Fibroblast of peridontal ligament (primary cell): Measurements from ENCODE around the gene HOXC5.

Experiments
- DNase-seq: peaks from one replicate; pipeline ENCODE4 v3.0.0-alpha.2; 2010; ENCODE audit errors: extremely low read depth

HOXC5 gene

GRCh38 chr12:54019091-54019811 is 13.6 kb upstream of the HOXC5 start:
- DNase-seq = no peak

DNA sequence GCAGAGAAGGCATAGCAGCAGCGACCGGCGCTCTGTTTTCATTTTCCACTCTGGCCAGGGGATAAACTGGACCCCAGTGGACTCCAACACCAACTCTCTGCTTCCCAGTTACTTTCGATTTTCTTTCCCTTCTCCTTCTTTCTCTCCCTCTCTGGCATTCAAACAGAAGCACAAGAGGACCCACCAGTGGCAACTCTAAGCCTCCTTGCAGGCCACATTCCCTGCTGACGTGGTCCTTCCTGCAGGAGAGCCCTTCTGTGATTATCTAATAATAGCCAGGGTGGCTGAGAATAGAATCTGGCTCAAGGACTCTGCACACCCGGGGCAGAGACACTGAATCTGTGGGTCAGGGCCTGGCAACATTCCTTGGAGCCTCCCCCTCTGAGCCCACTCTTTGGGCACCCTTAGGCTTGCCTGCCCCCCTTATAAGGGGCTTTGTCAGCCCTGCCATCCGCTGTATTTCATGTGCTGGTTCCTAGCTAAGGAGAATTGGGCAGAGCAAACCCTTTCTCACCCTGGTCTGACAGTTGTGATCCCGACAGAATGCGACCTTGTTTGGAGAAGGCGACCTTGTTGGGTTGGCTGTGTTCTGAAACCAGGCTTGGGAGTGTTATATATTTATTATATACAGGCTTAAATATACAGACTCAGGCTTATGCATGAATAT is 12.8 kb upstream of the HOXC5 start:
- DNase-seq = no peak

DNA sequence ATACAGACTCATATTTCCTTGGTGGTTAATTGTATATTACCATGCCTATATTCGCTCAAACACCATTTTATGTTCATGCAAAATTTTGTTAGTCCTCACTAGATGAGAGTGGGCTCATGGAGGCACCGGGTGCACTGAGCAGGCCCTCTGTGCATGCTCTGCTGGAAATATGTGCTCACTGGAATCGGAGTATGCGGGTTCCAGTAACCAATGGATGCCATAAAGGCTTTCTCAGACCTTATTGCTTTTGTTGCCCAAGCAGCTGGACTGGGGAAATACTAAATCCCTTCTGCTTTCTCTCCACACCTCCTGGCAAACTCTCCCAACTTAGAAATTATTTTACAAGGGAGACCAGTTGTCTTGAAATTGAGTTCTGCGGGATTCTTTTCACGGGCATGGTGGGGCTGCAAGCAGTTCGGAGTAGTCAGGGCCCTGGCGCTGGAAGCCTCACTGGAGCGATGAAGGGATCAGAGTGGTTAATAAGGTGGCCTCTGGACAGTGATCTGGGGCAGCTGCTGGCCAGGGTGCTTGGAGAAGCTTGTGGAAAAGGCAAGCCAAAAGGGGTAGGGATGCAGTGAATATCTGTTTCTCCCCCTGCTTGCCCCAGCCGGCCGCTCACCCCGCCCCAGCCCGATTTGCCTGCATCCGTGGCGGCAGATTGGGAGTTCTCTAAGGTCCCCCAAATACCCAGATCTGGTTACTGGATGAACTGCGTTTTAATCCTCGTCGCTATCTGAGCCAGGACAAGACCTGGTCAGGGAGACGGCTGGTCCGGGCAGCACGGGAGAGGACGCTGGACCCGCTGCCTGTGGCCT is 12.1 kb upstream of the HOXC5 start:
- no peak for DNase-seq

DNA sequence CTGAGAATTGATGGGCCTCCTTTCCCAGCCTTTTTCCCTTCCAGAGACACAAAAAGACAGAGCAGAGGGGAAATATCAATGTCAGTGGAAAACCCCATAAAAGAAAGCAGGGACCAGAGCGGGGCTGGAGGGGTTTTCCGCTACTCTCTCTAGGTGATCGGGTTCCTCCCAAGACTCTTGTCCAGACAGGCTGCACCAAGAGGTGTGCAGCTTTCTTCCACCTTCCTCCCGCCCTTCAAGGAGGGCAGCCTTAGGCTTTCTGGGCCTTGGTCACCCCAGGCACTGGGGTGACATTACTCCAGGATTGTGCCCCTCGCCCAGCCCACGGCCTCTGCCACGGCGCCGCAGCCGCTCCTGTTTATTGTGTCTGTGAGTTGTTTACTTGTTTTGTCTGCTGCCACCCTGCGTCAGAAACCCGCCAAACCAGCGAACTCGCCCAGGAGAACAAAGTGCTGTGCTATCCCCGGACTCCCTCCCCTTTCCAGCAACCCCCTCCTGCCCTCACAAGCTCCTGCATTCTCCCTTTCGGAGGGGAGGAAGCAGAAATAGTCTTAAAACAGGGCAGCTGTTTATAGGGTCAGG is 11.3 kb upstream of the HOXC5 start:
- DNase-seq = no peak

DNA sequence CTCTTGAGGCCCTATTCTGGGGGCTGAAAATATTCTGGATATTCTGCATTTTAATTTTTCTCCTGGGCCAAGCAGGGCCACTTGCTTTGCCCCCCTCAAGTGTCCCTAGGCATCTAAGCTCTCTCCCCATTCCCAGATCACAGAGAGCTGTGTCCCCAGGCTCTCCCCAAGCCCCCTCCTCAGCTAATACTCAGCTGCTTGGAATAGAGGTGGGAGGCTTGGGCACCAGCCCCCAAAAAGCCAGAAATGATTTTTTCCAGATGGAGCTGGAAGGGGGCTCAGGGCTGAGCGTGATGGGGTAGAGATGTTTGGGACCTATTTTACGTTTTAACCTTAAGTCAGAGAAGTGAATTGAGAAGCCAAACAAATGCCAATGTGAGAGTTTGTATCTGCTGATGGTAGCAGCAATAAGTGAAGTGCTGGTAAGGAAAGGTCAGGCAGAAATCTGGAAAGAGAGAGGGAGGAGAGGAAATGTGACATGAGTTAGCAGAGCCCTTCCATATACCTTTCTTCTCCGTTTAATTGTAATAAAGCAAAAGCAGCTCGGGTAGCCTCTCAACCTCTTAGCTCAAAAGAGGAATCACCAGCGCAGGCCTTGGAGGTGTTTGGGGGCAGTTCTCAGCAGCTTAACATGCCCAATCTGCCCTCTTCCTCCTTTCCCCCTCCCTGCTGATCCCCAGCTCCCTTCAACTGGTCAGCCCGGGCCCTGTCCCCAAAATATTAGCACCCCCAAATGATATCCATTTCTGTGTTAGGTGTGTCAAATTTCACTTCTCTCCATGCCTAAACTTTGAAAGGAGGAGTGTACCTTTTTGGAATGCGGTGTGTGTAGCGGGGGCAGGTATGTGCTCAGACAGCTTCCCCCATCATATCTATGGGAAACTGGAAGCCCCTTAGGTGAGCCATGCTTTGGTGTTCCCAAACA is 9.6 kb upstream of the HOXC5 start:
- no peak for DNase-seq

DNA sequence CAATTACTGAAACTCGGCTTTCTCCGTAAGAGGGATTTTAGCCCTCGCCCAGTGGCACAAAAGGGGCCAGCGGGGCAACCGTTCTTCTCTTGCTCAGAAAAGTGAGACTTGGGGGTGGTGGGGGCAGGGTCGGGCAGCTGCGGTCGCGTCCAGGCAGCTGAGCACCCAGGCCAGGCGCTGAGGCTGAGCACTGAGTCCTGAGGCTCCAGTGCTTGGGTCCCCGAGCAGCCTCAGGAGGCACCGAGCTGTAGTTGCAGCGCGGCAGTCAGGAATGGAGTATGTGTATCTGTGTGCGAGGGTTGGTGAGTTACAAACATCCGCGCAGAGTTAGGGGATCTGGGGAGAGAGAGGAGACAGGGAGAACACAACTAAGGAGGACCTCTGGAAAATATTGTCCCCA is 8.7 kb upstream of the HOXC5 start:
- no peak for DNase-seq

GRCh38 chr12:54024581-54025305 is 8.1 kb upstream of the HOXC5 start:
- DNase-seq = no peak

DNA sequence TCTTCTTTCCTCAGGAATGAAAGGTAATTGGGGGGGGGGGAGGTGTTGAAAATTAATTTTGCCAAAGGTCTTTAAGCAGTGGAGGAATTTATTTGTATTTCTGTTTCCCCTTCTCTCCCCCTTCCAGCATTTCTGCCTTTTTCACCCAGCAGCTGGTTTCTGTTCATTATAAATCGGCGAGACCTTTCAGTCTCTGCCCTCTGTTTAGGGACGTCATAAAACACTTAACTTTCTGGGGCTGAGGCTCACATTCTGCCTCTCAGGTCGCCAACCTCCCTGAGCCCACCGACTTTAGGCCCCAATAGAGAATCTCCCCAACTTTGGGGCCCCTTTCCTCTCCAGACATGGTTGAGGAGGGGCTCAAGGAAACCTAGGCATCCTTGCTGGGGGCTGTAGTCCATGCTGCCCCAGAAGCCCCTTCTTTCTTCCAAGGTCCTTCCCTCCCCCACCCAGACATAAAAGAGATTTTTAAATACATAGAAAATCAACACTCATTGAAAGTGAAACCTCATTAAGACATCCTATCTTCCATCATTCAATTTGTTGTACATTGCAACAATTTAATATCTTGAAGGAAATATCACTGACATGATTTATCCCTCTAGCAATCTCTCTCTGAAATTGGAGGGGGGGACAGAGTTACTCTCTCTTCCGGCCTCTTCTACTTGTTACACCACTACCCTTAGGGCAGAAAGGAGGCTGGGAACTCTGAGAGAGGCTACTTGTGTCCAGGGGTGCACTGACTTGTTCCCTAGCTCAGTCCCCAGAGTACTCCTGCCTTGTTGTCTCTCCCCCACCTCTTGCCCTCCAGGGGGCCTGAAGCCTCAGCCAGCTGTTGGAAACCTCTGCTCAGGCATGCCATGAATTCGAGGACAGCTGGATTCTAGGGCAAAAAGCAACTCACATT is 7.1 kb upstream of the HOXC5 start:
- no peak for DNase-seq

- no peak for DNase-seq
These were observed 6.0 kb upstream of the HOXC5 start for GRCh38 chr12:54026640-54027441.

DNA sequence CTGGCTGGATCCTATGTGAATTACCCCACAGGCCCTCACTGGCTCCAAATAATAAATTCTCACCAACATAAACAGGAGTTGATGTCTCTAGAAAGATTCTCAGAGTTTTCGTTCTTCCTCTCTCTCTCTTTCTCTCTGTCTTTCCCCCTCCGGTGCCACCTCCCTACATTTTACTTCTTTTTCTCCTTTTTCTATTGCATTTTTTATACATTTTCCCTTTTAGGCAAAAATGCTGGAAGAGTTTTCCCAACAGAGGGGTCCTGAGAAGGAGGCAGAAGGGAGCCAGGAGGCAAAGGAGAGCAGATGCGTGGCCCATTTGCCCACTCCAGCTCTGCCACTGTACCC is 5.4 kb upstream of the HOXC5 start:
- no peak for DNase-seq

DNA sequence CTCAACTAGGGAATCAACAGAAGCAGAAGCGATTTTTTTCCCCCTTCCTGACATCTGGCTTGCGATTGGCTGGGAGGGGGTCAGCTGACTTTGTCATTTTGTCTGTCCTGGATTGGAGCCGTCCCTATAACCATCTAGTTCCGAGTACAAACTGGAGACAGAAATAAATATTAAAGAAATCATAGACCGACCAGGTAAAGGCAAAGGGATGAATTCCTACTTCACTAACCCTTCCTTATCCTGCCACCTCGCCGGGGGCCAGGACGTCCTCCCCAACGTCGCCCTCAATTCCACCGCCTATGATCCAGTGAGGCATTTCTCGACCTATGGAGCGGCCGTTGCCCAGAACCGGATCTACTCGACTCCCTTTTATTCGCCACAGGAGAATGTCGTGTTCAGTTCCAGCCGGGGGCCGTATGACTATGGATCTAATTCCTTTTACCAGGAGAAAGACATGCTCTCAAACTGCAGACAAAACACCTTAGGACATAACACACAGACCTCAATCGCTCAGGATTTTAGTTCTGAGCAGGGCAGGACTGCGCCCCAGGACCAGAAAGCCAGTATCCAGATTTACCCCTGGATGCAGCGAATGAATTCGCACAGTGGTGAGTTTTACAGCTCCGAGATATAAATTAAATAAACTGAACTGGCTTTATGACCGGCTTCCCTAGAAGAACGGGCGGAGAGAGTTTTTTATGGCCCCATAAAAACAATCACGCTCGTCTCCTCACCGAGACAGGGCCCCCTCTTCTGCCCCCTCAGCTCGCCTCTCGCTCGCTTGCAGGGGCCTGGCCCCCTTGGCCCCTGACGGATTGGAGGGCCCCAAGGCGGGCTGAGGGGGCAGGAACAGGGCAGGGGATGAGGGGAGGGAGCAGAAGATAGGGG is 4.3 kb upstream of the HOXC5 start, which contains the start of gene HOXC6:
Gene HOXC6, plus strand, starts transcription at position 127 of the 888 bp plus-strand sequence. Its CDS starts 82 bp downstream, at position 209.
- no peak for DNase-seq

GRCh38 chr12:54029529-54030441 is 3.1 kb upstream of the HOXC5 start:
- no peak for DNase-seq

- no peak for DNase-seq
These were observed 2.4 kb upstream of the HOXC5 start for GRCh38 chr12:54030442-54030801.

GRCh38 chr12:54030889-54031471 is 1.9 kb upstream of the HOXC5 start:
- DNase-seq = peak; percentile 22

- no peak for DNase-seq
These were observed 1.4 kb upstream of the HOXC5 start for GRCh38 chr12:54031480-54031879.

DNA sequence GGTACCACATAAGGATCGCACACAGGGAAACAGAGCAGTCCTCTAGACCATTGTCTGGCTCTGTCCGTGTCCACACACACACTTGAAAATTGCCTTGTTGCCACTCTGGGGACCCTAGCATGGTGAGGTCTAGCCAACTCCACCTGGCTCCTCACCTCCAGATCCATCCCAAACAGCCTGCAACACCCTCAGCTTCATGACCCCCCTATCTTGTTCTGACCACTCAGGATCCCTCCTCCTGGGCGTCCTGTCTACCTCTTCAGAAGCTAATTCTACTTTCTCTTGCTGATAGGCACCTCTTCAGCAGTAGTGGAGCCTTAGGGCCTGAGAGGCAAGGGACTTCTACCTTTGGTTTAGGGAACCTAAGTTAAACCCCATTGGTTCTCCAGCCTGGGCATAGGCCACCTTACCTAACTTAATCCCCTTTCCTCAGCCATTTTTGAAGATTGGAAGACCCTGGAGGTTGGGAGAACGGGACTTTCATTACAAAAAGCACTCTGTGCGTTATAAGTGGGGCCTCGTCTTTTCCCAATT is 697 bp upstream of the HOXC5 start:
- DNase-seq = no peak
